ENCODE results near the gene CHPF2. TPM values are rescaled to one million over a fixed set of nuclear protein-coding genes. Genes with fewer than 3 reads are reported as not detected.
A peak's percentile ranks its signal among the peaks of the same experiment; 100 is the strongest.

The CHPF2 gene
- total RNA-seq, 1 experiment from 2014 or later, result 19.5 TPM

DNA sequence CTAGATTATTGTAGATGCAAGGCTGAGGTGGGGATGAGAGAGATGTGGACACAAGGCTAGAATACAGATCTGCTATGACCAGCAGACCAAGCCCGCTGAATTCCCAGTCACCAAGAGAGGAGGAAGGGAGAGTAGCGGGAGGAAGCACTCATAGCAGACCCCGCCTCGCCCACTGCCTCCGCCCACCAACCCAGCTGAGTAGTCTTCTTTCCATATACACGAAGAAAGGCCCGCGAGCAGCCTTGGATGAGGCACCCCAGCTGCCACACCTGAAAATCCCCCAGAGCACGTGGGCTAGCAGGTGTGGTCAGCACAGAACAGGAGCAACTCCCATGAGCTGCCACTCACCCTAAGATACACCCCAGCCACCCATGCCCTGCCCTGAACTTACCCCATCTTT, 14.1 kb upstream of the CHPF2 start:
- TF ChIP-seq, protein P1, sequence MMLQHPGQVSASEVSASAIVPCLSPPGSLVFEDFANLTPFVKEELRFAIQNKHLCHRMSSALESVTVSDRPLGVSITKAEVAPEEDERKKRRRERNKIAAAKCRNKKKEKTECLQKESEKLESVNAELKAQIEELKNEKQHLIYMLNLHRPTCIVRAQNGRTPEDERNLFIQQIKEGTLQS (IDR thresholded peaks at IDR 0.05), result no peak
- ATAC-seq, result no peak
- no TSS peak for BruUV-seq (replicated peaks)
- Histone ChIP-seq H3K9me3 (ENCODE audit: control insufficient read depth in 1 of 2, insufficient read depth in 1 of 2, low read depth in 1 of 2, low read length in 2 of 2) (no peaks in the 10 kb centered on the region), H3K27ac (ENCODE audit: low read depth, low read length) (no peak overlapping the region), H2AFZ (ENCODE audit: low read depth, low read length, poor library complexity, severe bottlenecking) (no peak overlapping the region), H4K20me1 (ENCODE audit: insufficient read depth) (no peaks in the 10 kb centered on the region), H3K9me2 (ENCODE audit: insufficient read depth) (no peaks in the 10 kb centered on the region), H3K79me2 (ENCODE audit: insufficient read depth, low read length) (0 out of 2 replicates have a peak, but pooled peaks cover 3% of the 10 kb centered on the region), H3K4me3 (replicated peaks in 1 of 2; ENCODE audit: low read depth in 1 of 2, low read length in 2 of 2) (no peak overlapping the region), H3K4me1 (ENCODE audit: control insufficient read depth in 1 of 2, insufficient read depth in 2 of 2, low read length in 2 of 2) (no peaks in the 10 kb centered on the region), H3K36me3 (ENCODE audit: control insufficient read depth in 1 of 2, insufficient read depth in 2 of 2, low read length in 2 of 2) (peaks cover 51 to 66% of the 10 kb centered on the region in 2 experiments; a peak in 3 of 4 replicates), H3K4me2 (ENCODE audit: low read length) (no peak overlapping the region), H3K27me3 (ENCODE audit: insufficient read depth, low read length) (no peaks in the 10 kb centered on the region), H3K9ac (ENCODE audit: low read length) (no peak overlapping the region)
- ChIA-PET POLR2A (no interaction called here), RAD21 (ENCODE audit: low non-redundant PET in 1 of 2, low total read pairs in 2 of 2, uncharacterized antibody in 2 of 2, unreplicated experiment in 2 of 2) (no interaction called here), CTCF (no interaction called here)
- DNase-seq (ENCODE audit: low read depth, low spot score), result no peak
- intact Hi-C loops (cut with micrococcal nuclease), result no loop called here

DNA sequence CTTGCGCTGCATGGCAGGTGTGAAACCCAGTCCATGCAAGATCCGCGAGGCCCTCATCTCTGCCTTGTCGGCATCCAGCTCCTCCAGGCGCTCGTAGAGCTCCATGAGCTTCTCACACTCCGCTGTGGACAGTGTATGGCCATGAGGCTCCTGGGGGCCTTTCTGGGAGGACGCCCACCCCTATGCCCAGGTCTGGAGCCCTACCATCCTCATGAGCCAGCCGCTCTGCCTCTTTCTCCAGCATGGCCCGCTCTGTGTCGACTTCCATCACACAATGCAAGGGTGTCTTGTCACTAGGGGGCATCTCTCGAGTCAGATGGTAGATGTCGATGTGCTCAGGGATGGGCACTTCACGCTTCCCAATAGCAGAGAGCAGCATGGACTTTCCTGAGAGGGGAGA, 8.6 kb upstream of the CHPF2 start:
- ChIA-PET POLR2A (no interaction called here), RAD21 (ENCODE audit: low non-redundant PET in 1 of 2, low total read pairs in 2 of 2, uncharacterized antibody in 2 of 2, unreplicated experiment in 2 of 2) (no interaction called here), CTCF (no interaction called here)
- peaks cover 9 to 16% of the 10 kb centered on the region in 2 experiments for H3K4me1 ChIP-seq (ENCODE audit: control insufficient read depth in 1 of 2, insufficient read depth in 2 of 2, low read length in 2 of 2)
- H3K9me3 ChIP-seq (ENCODE audit: control insufficient read depth in 1 of 2, insufficient read depth in 1 of 2, low read depth in 1 of 2, low read length in 2 of 2), result no peaks in the 10 kb centered on the region
- no peaks in the 10 kb centered on the region for H4K20me1 ChIP-seq (ENCODE audit: insufficient read depth)
- no peak for ATAC-seq
- TF ChIP-seq, protein P2, sequence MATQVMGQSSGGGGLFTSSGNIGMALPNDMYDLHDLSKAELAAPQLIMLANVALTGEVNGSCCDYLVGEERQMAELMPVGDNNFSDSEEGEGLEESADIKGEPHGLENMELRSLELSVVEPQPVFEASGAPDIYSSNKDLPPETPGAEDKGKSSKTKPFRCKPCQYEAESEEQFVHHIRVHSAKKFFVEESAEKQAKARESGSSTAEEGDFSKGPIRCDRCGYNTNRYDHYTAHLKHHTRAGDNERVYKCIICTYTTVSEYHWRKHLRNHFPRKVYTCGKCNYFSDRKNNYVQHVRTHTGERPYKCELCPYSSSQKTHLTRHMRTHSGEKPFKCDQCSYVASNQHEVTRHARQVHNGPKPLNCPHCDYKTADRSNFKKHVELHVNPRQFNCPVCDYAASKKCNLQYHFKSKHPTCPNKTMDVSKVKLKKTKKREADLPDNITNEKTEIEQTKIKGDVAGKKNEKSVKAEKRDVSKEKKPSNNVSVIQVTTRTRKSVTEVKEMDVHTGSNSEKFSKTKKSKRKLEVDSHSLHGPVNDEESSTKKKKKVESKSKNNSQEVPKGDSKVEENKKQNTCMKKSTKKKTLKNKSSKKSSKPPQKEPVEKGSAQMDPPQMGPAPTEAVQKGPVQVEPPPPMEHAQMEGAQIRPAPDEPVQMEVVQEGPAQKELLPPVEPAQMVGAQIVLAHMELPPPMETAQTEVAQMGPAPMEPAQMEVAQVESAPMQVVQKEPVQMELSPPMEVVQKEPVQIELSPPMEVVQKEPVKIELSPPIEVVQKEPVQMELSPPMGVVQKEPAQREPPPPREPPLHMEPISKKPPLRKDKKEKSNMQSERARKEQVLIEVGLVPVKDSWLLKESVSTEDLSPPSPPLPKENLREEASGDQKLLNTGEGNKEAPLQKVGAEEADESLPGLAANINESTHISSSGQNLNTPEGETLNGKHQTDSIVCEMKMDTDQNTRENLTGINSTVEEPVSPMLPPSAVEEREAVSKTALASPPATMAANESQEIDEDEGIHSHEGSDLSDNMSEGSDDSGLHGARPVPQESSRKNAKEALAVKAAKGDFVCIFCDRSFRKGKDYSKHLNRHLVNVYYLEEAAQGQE (IDR thresholded peaks at IDR 0.05; ENCODE audit: low read depth), result no peak
- TF ChIP-seq, protein P3, sequence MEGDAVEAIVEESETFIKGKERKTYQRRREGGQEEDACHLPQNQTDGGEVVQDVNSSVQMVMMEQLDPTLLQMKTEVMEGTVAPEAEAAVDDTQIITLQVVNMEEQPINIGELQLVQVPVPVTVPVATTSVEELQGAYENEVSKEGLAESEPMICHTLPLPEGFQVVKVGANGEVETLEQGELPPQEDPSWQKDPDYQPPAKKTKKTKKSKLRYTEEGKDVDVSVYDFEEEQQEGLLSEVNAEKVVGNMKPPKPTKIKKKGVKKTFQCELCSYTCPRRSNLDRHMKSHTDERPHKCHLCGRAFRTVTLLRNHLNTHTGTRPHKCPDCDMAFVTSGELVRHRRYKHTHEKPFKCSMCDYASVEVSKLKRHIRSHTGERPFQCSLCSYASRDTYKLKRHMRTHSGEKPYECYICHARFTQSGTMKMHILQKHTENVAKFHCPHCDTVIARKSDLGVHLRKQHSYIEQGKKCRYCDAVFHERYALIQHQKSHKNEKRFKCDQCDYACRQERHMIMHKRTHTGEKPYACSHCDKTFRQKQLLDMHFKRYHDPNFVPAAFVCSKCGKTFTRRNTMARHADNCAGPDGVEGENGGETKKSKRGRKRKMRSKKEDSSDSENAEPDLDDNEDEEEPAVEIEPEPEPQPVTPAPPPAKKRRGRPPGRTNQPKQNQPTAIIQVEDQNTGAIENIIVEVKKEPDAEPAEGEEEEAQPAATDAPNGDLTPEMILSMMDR (IDR thresholded peaks at IDR 0.05 in 2 of 3, conservative IDR thresholded peaks at IDR 0.05 in 1 of 3; ENCODE audit: borderline replicate concordance in 1 of 3, insufficient read depth in 1 of 3, low read depth in 2 of 3, low read length in 2 of 3), result 0 out of 6 replicates have a peak, but pooled peaks of 1 of the 3 experiments have one; percentile 9
- peaks cover 29% of the 10 kb centered on the region for H3K79me2 ChIP-seq (ENCODE audit: insufficient read depth, low read length)
- no peak for DNase-seq (ENCODE audit: low read depth, low spot score)
- H3K9ac ChIP-seq (ENCODE audit: low read length), result no peak overlapping the region
- intact Hi-C loops (cut with micrococcal nuclease), result no loop called here
- peaks cover 29 to 50% of the 10 kb centered on the region in 2 experiments for H3K36me3 ChIP-seq (ENCODE audit: control insufficient read depth in 1 of 2, insufficient read depth in 2 of 2, low read length in 2 of 2)
- H3K27ac ChIP-seq (ENCODE audit: low read depth, low read length), result no peak overlapping the region
- no peak overlapping the region for H3K4me3 ChIP-seq (replicated peaks in 1 of 2; ENCODE audit: low read depth in 1 of 2, low read length in 2 of 2)
- no peak overlapping the region for H2AFZ ChIP-seq (ENCODE audit: low read depth, low read length, poor library complexity, severe bottlenecking)
- no peaks in the 10 kb centered on the region for H3K27me3 ChIP-seq (ENCODE audit: insufficient read depth, low read length)
- BruUV-seq (replicated peaks), result no TSS peak
- H3K4me2 ChIP-seq (ENCODE audit: low read length), result no peak overlapping the region
- no peaks in the 10 kb centered on the region for H3K9me2 ChIP-seq (ENCODE audit: insufficient read depth)

All from HCT116 (cell line).